ENCODE data around the gene RNF39. TPM values are rescaled to one million over a fixed set of nuclear protein-coding genes. Genes with fewer than 3 reads are reported as not detected.

Gene RNF39
- total and polyA plus RNA-seq, 10 of the 15 experiments (the other 5 are each of a cell fraction or from before 2014, with no cell fraction given), result 0.04 to 0.11 TPM; not detected in 8

- peak; percentile 82 for TF ChIP-seq ATF2 (IDR thresholded peaks at IDR 0.05; ENCODE audit: low read length)
- TF ChIP-seq ZSCAN29 (IDR thresholded peaks at IDR 0.05), result 0 out of 2 replicates have a peak, but pooled peaks have one; percentile 29
- TF ChIP-seq NR2C1 (IDR thresholded peaks at IDR 0.05), result peak; percentile 71
- TF ChIP-seq TARDBP (IDR thresholded peaks at IDR 0.05; ENCODE audit: borderline replicate concordance), result peak; percentile 76; the same call in 1 of the 2 replicates
- peak; percentile 64; the same call in 1 of the 2 replicates for TF ChIP-seq BRCA1 (IDR thresholded peaks at IDR 0.05; ENCODE audit: low read depth, low read length)
- no peak for TF ChIP-seq NRF1 (conservative IDR thresholded peaks at IDR 0.05; ENCODE audit: low read depth, low read length)
- TF ChIP-seq PAX8 (IDR thresholded peaks at IDR 0.05), result peak; percentile 54; the same call in 1 of the 2 replicates
- TF ChIP-seq FOXK2 (IDR thresholded peaks at IDR 0.05), result 0 out of 2 replicates have a peak, but pooled peaks have one; percentile 21
- peak; percentile 85; the same call in 1 of the 2 replicates for TF ChIP-seq CBX5 (IDR thresholded peaks at IDR 0.05; ENCODE audit: low read depth)
- TF ChIP-seq, protein P1, sequence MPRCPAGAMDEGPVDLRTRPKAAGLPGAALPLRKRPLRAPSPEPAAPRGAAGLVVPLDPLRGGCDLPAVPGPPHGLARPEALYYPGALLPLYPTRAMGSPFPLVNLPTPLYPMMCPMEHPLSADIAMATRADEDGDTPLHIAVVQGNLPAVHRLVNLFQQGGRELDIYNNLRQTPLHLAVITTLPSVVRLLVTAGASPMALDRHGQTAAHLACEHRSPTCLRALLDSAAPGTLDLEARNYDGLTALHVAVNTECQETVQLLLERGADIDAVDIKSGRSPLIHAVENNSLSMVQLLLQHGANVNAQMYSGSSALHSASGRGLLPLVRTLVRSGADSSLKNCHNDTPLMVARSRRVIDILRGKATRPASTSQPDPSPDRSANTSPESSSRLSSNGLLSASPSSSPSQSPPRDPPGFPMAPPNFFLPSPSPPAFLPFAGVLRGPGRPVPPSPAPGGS (IDR thresholded peaks at IDR 0.05; ENCODE audit: borderline replicate concordance, insufficient read depth, low read depth, low read length, poor library complexity, severe bottlenecking), result peak; percentile 37
- TF ChIP-seq, protein P2, sequence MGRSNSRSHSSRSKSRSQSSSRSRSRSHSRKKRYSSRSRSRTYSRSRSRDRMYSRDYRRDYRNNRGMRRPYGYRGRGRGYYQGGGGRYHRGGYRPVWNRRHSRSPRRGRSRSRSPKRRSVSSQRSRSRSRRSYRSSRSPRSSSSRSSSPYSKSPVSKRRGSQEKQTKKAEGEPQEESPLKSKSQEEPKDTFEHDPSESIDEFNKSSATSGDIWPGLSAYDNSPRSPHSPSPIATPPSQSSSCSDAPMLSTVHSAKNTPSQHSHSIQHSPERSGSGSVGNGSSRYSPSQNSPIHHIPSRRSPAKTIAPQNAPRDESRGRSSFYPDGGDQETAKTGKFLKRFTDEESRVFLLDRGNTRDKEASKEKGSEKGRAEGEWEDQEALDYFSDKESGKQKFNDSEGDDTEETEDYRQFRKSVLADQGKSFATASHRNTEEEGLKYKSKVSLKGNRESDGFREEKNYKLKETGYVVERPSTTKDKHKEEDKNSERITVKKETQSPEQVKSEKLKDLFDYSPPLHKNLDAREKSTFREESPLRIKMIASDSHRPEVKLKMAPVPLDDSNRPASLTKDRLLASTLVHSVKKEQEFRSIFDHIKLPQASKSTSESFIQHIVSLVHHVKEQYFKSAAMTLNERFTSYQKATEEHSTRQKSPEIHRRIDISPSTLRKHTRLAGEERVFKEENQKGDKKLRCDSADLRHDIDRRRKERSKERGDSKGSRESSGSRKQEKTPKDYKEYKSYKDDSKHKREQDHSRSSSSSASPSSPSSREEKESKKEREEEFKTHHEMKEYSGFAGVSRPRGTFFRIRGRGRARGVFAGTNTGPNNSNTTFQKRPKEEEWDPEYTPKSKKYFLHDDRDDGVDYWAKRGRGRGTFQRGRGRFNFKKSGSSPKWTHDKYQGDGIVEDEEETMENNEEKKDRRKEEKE (IDR thresholded peaks at IDR 0.05), result no peak
- no peak for TF ChIP-seq MEF2B (IDR thresholded peaks at IDR 0.05; ENCODE audit: partially characterized antibody, poor library complexity, severe bottlenecking)
- peak in 1 of 2 experiments; percentile 88; a peak in 2 of 3 replicates for TF ChIP-seq EGR1 (IDR thresholded peaks at IDR 0.05; ENCODE audit: borderline replicate concordance in 1 of 2, low read depth in 2 of 2, low read length in 2 of 2)
- TF ChIP-seq ZNF622 (IDR thresholded peaks at IDR 0.05), result no peak
- TF ChIP-seq IKZF1 (conservative IDR thresholded peaks at IDR 0.05), result peak; percentile 80
- TF ChIP-seq DPF2 (IDR thresholded peaks at IDR 0.05), result peak; percentile 67; the same call in 1 of the 2 replicates
- peak; percentile 70 for TF ChIP-seq HCFC1 (IDR thresholded peaks at IDR 0.05; ENCODE audit: low read length)
- no peak for TF ChIP-seq ESRRA (IDR thresholded peaks at IDR 0.05; ENCODE audit: low read length)
- peak; percentile 84 for TF ChIP-seq SP1 (IDR thresholded peaks at IDR 0.05; ENCODE audit: low read depth, low read length)
- TF ChIP-seq, protein P3, sequence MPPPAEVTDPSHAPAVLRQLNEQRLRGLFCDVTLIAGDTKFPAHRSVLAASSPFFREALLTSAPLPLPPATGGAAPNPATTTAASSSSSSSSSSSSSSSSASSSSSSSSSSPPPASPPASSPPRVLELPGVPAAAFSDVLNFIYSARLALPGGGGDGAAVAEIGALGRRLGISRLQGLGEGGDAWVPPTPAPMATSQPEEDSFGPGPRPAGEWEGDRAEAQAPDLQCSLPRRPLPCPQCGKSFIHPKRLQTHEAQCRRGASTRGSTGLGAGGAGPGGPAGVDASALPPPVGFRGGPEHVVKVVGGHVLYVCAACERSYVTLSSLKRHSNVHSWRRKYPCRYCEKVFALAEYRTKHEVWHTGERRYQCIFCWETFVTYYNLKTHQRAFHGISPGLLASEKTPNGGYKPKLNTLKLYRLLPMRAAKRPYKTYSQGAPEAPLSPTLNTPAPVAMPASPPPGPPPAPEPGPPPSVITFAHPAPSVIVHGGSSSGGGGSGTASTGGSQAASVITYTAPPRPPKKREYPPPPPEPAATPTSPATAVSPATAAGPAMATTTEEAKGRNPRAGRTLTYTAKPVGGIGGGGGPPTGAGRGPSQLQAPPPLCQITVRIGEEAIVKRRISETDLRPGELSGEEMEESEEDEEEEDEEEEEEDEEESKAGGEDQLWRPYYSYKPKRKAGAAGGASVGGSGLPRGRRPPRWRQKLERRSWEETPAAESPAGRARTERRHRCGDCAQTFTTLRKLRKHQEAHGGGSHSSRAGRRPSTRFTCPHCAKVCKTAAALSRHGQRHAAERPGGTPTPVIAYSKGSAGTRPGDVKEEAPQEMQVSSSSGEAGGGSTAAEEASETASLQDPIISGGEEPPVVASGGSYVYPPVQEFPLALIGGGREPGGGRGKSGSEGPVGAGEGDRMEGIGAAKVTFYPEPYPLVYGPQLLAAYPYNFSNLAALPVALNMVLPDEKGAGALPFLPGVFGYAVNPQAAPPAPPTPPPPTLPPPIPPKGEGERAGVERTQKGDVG (CRISPR knock-in tag; IDR thresholded peaks at IDR 0.05), result no peak
Observed at GRCh38 chr6:30061092-30061857, 14.3 kb downstream of the RNF39 start, which contains the start of gene POLR1H (continued).
